GM10266 (cell line): ENCODE results near the gene CDK4.

Experiments
- DNase-seq: peaks from one replicate; pipeline ENCODE4 v3.0.0; 2012; ENCODE audit errors: extremely low spot score
- TF ChIP-seq, protein P1 (sequence below): IDR thresholded peaks from 2 replicates; pipeline ENCODE4 v1.5.1; 2012; ENCODE audit warnings: mild to moderate bottlenecking, low read depth; ENCODE audit not compliant: control insufficient read depth, insufficient read depth; ENCODE audit errors: missing control alignments

CDK4 gene

DNA sequence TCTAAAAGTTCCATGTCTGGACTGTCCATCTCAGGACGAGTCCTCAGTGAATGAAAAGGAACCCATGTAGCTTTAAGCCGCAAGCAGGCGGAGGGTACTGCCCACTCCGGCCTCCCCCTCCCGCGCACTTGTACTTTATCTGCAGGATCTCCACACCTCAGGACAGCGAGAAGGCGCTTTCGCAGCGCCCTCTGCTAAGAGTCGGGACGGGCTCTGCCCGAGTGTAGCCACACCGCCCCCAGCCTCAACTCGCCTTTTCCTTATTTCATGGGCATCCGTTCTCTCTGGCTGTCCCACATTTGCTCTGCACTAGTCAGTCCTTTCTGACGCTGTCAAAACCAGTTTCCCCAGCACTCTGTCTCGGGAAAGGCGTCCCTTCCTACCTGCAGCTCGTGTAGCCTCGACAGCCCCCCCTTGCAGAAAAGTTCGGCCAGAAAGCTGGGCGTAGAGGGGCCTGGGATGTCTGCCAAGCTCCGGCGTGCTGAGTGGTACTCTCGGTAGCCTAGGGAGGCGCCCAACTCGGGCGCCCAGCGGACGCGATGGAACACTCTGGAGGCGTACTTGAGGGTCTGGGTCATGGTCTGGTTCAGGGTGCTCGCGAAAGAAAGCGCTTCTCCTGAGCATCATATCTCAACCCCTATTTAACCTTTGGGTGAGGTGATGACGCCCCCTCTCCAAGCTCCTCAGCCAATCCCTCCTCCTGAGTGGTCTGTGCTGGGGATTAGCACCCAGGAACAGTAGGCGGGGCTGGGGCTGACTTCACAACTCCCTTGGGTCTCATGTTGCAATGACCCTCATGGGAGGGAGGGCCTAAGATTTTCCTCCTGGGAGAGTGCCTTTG lies 14.6 kb upstream of the CDK4 start, which contains the start of gene CYP27B1:
CYP27B1 (minus strand) TSS at position 615 of the 841 bp plus-strand sequence; CDS start at position 578, 37 bp downstream.
- no peak for DNase-seq
- TF ChIP-seq, protein P1, sequence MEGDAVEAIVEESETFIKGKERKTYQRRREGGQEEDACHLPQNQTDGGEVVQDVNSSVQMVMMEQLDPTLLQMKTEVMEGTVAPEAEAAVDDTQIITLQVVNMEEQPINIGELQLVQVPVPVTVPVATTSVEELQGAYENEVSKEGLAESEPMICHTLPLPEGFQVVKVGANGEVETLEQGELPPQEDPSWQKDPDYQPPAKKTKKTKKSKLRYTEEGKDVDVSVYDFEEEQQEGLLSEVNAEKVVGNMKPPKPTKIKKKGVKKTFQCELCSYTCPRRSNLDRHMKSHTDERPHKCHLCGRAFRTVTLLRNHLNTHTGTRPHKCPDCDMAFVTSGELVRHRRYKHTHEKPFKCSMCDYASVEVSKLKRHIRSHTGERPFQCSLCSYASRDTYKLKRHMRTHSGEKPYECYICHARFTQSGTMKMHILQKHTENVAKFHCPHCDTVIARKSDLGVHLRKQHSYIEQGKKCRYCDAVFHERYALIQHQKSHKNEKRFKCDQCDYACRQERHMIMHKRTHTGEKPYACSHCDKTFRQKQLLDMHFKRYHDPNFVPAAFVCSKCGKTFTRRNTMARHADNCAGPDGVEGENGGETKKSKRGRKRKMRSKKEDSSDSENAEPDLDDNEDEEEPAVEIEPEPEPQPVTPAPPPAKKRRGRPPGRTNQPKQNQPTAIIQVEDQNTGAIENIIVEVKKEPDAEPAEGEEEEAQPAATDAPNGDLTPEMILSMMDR: no peak

GRCh38 chr12:57765698-57766463 lies 13.8 kb upstream of the CDK4 start:
- TF ChIP-seq, protein P1: no peak
- no peak for DNase-seq

DNA sequence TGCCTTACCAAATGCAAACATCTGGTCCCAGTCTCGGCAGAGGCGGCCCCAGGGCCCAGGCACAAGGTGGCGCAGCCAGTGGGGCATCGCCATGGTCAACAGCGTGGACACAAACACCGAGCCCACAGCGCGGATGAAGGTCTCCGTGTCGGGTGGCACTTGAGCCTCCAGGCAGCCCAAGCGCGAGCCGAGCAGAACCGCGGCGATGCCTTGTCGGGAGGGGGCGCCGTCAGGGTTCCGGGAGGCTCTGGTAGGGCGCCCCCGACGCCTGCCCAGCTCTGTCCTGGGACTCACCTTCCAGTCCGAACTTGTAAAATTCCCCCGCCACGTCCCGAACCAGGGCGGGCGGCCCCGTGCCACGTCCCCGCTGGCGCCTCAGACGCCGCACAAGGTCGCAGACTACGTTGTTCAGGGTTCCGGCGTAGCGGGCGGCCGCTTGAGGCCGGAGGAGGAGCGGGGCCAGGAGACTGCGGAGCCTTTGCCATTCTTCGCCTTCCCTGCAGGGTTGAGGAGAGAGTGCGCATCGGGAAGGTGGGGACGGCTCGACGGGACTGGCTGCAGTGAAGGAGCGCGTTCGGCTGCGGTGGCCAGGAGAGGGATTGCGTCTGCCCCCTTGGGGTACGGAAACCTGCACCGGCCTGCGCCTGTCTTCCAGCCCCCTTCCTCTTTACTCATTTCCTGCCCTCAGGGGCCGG lies 13.0 kb upstream of the CDK4 start:
- no peak for DNase-seq
- TF ChIP-seq, protein P1: peak; percentile 65

- DNase-seq: no peak
- TF ChIP-seq, protein P1: no peak
Measured at GRCh38 chr12:57764662-57765002, 12.5 kb upstream of the CDK4 start.

DNA sequence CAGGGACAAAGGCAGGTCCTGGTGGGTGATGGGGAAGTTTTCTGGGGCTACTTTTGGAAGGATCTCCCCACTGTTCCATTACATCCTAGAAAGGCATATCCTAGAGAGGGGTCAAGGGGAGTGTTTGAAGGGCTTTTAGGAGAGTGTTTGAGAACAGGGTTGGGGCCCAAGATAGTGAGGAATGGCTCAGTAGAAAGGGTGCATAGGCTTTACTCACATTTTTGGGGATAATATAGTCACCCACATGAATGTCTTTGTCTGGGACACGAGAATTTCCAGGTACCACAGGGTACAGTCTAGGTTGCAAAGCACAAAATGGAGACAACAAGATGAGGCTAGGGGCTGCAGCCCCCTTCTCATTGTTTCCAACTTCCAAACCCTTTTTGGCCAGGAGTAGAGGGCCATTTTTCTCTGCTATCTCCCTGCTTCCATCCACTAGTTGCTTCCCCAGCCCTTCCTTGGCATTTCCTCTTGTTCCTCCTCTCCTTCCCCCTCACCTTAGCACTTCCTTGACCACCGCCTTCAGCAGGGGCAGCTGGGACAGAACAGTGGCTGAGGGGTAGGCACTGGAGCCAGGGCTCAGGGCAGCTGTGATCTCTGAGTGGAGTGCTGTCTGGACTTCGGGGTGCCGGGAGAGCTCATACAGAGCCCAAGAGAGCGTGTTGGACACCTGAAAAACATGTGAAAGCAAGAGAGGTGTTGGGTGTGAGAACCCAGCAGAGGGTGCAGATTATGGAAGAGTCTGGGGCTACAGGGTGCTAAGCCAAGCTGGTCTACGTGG lies 12.0 kb upstream of the CDK4 start:
- TF ChIP-seq, protein P1: no peak
- no peak for DNase-seq

- DNase-seq: no peak
- TF ChIP-seq, protein P1: no peak
Measured at GRCh38 chr12:57762463-57762862, 10.4 kb upstream of the CDK4 start.
